Measurements from ENCODE around the gene PLK1. TPM values are rescaled to one million over a fixed set of nuclear protein-coding genes. Genes with fewer than 3 reads are reported as not detected.

Gene PLK1
- total and polyA plus RNA-seq, 2 of the 4 experiments (the other 2 are of a cell fraction) = 19.4 to 59.0 TPM

DNA sequence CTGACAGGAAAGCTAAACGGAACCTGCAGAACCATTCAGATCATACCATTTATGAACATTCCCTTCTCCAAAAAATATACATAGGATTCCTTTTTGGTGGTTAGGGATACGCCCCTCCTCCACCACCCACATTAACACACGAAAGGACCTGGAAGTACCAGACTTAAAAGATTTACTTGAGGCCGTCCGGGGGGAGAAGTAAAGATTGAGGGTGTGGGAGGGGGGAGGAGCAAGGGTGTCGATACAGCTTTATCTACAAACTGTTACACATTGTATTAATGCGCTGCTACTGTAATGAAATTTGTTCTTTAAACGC, 38.1 kb upstream of the PLK1 start:
- Histone ChIP-seq H3K4ac (ENCODE audit: low read depth, low read length) (peak overlapping the region; percentile 80), H2BK15ac (ENCODE audit: low read depth, low read length) (peak overlapping the region; percentile 1; the same call in 1 of the 3 replicates), H3K27me3 (ENCODE audit: control insufficient read depth, insufficient read depth, low read length) (no peaks in the 10 kb centered on the region), H2AFZ (replicated peaks; ENCODE audit: low read length, poor library complexity) (peak overlapping the region; percentile 98), H3K9ac (ENCODE audit: low read depth, low read length) (peak overlapping the region; percentile 79), H3K56ac (ENCODE audit: extremely low read depth, insufficient read depth, low read length) (peak overlapping the region; percentile 65), H2AK5ac (ENCODE audit: low read depth, low read length) (peak overlapping the region; percentile 52; the same call in 1 of the 2 replicates), H3K36me3 (ENCODE audit: control insufficient read depth, insufficient read depth, low read length) (peaks cover 12% of the 10 kb centered on the region), H2BK120ac (ENCODE audit: low read depth, low read length) (no peak overlapping the region), H2AK9ac (replicated peaks; ENCODE audit: low read depth, low read length, poor library complexity) (peak overlapping the region; percentile 92), H4K20me1 (ENCODE audit: insufficient read depth, low read length) (no peaks in the 10 kb centered on the region), H2BK5ac (ENCODE audit: low read depth, low read length, poor library complexity, severe bottlenecking) (peak overlapping the region; percentile 42), H3K4me3 (ENCODE audit: insufficient read depth, low read depth, low read length) (peak overlapping the region; percentile 80), H3K9me3 (ENCODE audit: control insufficient read depth, insufficient read depth, low read length) (no peaks in the 10 kb centered on the region), H3K79me1 (ENCODE audit: low read depth in 1 of 2, low read length in 2 of 2) (peaks cover 26 to 37% of the 10 kb centered on the region in 2 experiments), H3K4me2 (ENCODE audit: low read depth, low read length) (peak overlapping the region; percentile 91), H3K4me1 (ENCODE audit: control insufficient read depth, insufficient read depth, low read length) (peaks cover 4% of the 10 kb centered on the region; the same call in 1 of the 2 replicates), H3K27ac (ENCODE audit: insufficient read depth, low read length) (peak overlapping the region; percentile 55), H4K8ac (ENCODE audit: low read depth in 2 of 2, low read length in 2 of 2) (peak overlapping the region; percentile 88 to 89), H2BK20ac (ENCODE audit: low read depth, low read length) (no peak overlapping the region), H3K23ac (ENCODE audit: low read depth, low read length) (peak overlapping the region; percentile 62; the same call in 1 of the 2 replicates), H3K9me1 (ENCODE audit: insufficient read depth, low read length) (peaks cover 2% of the 10 kb centered on the region; the same call in 1 of the 2 replicates), H4K5ac (ENCODE audit: low read depth, low read length) (peak overlapping the region; percentile 36), H4K91ac (ENCODE audit: insufficient read depth, low read depth, low read length) (peak overlapping the region; percentile 49; the same call in 1 of the 2 replicates), H3K18ac (ENCODE audit: low read depth, low read length) (no peak overlapping the region), H3K14ac (replicated peaks; ENCODE audit: low read depth, low read length) (peak overlapping the region; percentile 63)
- TF ChIP-seq RAD21 (IDR thresholded peaks at IDR 0.05; ENCODE audit: low read length) = no peak
- TF ChIP-seq, protein P1, sequence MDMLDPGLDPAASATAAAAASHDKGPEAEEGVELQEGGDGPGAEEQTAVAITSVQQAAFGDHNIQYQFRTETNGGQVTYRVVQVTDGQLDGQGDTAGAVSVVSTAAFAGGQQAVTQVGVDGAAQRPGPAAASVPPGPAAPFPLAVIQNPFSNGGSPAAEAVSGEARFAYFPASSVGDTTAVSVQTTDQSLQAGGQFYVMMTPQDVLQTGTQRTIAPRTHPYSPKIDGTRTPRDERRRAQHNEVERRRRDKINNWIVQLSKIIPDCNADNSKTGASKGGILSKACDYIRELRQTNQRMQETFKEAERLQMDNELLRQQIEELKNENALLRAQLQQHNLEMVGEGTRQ (IDR thresholded peaks at IDR 0.05; ENCODE audit: low read depth, low read length) = 0 out of 2 replicates have a peak, but pooled peaks have one; percentile 60
- dilution Hi-C loops (cut with HindIII; ENCODE audit: low sequenced_read_pairs, unreplicated experiment) (no loop called here), intact Hi-C loops (cut with micrococcal nuclease) (loop anchor here (2.0 to 5.0 kb wide), 2 partner anchors 44 to 83 kb away; partner anchors contain the start of genes EARS2, NDUFAB1 and UBFD1), in situ Hi-C loops (cut with MboI; ENCODE audit: low sequenced_read_pairs) (no loop called here)
- ChIA-PET CTCF (interaction anchor here (0.8 to 1.2 kb wide), 3 partner anchors 9 to 11 kb away, joined by 3 read pairs; no protein-coding TSS in a partner anchor), POLR2A (ENCODE audit: unreplicated experiment) (no interaction called here)
- WGBS, 2 experiments (ENCODE audit: extremely low coverage in 2 of 2, insufficient read length in 1 of 2) = no CpG with 5 or more reads among the region's 8 CpGs
- ATAC-seq (ENCODE audit: low read depth) (no peak; the same call in 1 of the 2 replicates), DNase-seq (no peak)
- no TSS peak for BruUV-seq (replicated peaks)

All from IMR-90 (cell line).